HG02571 (cell line): ENCODE data around the gene NACA2.
"Not testable (repeated sequence)": the region's sequence is repeated elsewhere in the genome, so short reads cannot be mapped to it uniquely, and the experiment has no call there.

Experiments
- ATAC-seq: cut with Tn5 transposase; IDR thresholded peaks from one replicate; pipeline ENCODE4 v1.9.1; 2021; ENCODE audit warnings: mild to moderate bottlenecking, moderate library complexity; ENCODE audit not compliant: unreplicated experiment

Gene NACA2

DNA sequence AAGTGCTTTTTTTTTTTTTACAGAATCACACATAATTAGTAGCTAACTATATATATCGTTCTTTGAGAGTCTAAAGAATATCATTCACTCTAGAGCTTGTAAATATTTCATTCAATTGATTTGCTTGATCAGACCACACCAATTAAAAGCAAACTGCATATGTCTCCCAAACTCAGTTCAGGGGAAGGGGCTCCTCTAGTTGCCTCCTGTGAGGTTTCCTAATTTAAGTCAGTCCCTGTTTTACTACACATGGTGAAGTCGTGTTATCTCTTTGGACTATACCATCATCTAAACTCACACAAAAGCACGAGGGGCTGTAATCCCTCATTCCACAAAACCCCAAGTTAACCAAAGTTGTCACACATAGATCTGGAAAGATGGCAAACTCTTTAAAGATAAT lies 11.7 kb downstream of the NACA2 start:
- no peak for ATAC-seq

DNA sequence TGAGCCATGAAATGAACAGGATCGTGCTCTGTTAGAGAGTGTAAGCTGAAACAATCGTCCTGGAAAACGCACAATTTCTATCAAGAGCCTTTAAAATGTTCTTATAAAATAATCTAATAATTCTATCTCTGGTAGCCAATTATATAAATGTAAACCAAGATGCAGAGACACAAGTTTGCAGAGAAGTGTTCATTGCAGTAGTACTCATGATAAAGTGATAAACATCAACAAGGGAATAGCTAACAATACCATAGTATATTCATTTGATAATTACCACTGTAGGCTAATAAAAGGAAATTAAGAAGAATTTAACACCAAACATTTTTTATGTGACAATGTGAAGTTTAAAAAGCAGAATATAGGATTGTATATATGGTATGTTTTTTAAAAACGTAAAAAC lies 12.4 kb downstream of the NACA2 start:
- no peak for ATAC-seq

DNA sequence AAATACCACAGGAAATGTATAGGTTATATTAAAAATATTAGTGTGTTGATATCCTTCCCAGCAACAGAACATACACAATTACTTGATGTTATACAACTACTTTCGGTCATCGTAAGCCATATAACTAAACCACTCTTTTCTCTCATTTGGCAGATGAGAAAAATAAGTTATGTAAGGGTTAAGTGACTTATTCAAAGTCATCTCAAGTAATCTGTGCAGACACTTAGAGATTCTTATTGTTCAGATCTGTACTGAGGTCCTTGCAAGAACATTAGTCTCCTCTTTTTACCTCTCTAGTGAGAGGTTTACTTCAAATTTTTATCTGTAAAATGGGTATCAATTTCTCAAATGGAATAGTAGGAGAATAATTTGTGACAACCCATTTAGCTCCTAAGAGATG lies 15.0 kb downstream of the NACA2 start:
- no peak for ATAC-seq

DNA sequence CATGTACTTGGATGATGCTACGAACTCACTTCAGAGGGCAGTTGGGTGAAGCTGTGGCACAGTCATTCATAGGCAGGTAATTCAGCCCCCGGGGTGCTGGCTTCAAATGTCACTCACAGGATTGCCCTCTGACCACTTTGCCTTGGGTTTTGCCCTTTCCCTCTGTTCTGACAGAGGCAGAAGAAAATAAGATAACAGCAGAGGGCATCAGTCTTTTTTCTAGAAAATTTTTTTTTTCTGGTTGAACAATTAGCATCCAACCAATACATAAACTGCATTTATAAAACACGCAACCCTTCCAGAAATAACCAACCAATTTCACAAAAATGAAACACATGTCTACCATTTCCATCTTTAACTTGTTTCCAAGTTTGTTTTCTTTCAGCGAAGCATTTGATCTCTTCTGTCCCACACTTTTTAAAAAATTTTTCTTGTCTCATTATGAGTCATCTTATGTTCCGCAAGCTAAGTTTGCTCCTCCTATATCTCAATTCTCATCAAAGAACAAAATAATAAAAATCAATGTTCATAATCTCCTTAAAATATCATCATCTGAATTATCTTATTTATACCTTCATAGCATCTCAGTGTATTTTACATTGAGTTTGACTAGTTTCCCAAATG lies 15.6 kb downstream of the NACA2 start:
- ATAC-seq: no peak

DNA sequence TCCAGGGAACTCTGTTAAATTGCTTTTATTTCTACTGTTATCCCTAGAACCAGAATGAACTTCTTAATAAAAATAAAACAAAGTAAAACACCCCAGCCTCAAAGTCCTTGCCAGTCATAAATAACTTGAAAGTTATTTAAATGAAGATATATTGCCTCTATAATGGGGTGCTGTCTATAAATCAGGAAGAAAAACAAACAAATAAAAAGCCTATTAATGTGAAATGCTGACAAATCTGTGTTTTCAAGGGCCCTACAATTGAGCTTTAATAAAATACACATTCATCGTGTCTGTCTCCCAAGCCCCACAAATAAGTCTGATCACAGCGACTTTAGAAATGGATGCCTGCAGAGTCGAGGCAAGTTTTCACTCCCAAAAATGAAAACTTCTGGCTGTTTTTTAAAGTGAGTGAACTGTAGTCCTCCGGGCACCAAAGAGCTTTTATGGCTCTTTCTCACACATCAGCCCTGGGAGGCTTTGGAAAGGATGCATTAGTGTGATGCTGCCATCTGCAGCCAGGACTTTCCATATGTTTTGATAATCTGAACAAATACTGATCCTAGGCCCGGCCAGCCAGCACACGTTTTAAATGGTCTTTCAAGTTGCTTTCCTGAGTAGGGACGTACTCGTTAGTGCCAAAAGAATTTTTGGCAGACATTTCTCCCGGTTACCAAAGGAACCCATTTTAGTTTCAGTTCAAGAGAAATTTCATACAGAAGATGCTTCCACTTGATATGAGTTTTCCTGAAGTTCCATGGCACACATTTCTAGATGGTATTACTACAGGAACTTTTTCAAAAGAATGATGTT lies 16.3 kb downstream of the NACA2 start:
- ATAC-seq: no peak

DNA sequence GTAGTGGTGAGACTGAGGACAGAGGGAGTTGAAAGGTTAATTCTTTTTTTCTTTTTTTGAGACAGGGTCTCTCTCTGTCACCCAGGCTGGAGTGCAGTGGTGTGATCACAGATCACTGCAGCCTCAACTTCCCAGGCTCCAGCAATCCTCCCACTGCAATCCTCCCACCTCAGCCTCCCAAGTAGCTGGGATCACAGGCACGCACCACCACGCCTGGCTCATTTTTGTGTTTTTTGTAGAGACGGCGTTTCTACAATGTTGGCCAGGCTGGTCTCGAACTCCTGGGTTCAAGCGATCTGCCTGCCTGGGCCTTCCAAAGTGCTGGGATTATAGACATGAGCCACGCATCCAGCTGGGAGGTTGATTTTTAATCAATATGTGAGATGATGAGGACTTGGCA lies 18.5 kb downstream of the NACA2 start:
- not testable (repeated sequence) for ATAC-seq

DNA sequence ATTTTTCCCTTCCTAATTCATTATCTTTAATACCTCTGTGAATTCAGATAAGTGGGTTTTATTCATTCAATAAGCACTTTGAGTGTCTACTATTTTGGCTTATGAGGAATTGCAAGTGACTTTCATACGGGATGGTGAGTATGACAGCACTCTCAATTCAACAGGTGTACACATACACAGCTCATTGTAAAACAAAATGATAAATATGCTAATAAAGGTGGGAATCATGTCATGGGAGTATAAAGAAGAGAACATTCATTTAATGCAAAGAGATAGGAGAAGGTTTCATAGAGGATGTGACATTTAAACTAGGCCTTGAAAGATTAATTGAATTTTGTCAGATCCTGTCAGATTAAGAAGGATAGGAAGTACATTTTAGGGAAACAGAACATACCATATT lies 19.4 kb downstream of the NACA2 start:
- no peak for ATAC-seq

DNA sequence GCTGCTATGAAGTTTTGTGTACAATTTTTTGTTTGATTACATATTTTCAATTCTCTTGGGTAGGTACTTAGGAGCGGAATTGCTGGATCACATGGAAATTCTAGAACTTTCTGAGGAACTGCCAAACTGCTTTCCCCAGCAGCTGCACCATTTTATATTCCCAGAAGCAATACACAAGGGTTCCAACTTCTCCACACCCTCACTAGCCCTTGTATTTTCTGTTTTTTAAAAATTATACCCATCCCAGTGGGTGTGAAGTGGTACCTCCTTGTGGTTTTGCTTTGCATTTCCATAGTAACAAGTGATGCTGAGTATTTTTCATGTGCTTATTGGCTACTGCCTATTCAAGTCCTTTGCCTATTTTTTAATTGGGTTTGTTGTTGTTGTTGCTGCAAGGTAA lies 20.9 kb downstream of the NACA2 start:
- no peak for ATAC-seq

DNA sequence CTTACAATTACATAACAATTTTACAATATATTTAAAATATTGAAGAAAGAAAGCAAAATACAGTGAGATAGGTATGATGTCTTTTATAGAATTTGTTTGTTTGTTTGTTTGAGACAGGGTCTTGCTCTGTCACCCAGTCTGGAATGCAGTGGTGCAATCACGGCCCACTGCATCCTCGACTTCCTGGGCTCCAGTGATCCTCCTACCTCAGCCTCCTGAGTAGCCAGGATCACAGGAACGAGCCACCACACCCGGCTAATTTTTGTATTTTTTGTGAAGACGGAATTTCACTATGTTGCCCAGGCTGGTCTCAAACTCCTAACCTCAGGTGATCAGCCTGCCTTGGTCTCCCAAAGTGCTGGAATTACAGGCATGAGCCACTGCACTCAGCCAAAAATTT lies 21.5 kb downstream of the NACA2 start:
- ATAC-seq: not testable (repeated sequence)

DNA sequence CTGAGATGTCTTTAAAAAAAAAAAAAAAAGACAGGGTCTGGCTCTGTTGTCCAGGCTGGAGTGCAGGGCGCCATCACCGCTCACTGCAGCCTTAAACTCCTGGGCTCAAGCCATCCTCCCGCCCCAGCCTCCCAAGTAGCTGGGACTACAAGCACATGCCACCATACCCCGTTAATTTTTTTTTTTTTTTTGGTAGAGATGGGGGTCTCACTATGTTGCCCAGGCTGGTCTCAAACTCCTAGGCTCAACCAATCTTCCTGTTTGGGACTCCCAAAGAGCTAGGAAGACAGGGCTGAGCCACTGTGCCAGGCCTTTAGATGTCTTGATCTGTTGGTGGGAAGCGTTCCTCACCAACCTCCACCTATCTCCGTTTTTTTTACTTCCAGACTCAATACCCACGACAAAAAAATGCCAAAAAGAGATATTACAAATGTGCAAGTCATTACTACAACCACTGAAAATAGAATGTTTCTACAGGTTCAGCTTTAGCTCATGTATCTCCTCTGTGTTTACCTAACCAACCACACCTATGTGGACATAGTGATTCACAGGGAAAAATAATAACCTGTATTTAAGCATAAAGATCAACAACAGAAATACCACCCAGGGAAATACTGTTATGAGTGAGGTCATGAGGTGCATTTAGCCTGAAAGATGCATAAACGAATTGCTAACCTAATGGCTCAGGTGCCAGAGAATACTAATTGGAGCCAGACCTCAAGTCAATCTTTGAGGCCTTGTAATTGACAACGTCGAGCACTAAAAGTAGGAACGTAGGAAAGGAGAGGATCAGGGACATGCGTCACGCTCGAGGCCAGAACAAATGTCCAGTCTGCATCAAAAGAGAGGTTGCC lies 22.6 kb downstream of the NACA2 start:
- ATAC-seq: no peak

DNA sequence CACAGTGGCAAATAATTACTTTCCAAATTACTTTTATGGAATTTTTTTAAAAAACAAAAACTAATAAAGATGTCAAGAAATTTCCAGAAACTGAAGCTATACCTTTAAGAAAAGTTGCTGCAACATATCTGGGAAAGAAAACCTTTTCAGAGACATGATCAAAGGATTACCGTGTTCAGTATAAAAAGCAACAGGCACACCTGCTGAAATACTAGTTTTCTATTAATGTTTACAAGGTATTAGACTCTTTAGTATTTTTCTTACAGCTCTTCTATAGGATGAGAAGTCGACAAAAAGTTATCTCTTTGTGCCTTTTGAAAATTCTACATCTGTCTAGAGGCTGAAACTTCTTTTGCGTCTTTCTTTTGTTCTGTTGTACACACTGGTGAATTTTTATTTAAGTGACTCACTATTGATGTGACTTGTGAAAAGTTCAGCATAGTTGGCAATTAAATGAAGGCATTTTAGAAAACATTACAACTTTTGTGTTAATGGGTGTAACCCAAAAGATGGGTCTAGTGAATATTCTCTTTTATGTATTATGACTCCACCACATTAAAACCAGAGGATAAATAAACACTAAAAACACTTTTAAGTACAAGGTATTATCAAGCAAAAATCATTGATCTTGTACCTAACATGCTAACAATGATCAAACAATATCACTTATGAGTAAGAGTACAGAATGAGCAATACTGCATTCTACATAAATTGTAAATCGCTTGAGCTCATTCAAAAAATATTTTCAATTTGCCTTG lies 23.8 kb downstream of the NACA2 start:
- ATAC-seq: no peak

DNA sequence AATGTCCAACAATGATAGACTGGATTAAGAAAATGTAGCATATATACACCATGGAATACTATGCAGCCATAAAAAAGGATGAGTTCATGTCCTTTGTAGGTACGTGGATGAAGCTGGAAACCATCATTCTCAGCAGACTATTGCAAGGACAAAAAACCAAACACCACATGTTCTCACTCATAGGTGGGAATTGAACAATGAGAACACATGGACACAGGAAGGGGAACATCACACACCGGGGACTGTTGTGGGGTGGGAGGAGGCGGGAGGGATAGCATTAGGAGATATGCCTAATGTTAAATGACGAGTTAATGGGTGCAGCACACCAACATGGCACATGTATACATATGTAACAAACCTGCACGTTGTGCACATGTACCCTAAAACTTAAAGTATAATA lies 24.6 kb downstream of the NACA2 start:
- ATAC-seq: not testable (repeated sequence)

DNA sequence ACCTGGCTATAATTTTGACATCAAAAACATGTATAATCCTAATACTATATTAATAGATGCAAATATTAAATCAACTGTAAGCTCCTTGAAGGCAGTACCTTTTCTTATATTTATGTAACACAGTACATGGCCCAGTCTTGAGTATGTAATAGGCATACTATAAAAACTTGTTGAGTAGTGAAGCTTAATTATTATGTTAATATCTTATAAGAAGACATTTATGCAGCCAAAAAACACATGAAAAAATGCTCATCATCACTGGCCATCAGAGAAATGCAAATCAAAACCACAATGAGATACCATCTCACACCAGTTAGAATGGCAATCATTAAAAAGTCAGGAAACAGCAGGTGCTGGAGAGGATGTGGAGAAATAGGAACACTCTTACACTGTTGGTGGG lies 25.2 kb downstream of the NACA2 start:
- not testable (repeated sequence) for ATAC-seq

DNA sequence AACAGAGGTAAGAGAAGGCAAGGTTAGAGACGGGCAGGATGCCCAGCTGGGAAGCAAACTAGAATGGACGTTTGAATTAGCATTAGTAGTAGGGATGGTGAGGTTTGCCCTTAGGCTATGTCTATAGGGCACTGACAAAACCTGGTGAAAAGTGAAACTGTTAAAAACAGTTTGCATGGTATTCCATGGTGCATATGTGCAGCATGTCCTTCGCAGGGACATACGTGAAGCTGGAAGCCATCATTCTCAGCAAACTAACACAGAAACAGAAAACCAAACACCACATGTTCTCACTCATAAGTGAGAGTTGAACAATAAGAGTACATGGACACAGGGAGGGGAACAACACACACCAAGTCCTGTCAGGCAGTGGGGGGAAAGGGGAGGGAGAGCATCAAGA lies 25.8 kb downstream of the NACA2 start:
- ATAC-seq: no peak

DNA sequence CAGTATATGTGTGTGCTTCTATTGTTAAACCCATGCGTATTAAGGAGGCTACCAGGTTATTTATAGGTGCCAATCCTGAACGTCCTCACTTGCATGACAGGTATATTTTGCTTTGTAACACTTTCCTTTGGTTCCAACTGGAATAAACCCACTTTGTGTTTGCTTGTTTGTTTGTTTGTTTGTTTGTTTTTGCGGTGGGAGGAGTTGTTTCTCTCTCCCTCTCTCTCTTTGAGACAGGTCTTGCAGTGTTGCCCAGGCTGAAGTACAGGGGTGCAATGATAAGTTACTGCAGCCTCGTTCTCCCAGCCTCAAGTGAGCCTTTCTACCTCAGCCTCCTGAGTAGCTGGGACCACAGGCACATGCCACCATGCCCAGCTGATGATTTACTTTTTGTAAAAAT lies 28.7 kb downstream of the NACA2 start:
- no peak for ATAC-seq

DNA sequence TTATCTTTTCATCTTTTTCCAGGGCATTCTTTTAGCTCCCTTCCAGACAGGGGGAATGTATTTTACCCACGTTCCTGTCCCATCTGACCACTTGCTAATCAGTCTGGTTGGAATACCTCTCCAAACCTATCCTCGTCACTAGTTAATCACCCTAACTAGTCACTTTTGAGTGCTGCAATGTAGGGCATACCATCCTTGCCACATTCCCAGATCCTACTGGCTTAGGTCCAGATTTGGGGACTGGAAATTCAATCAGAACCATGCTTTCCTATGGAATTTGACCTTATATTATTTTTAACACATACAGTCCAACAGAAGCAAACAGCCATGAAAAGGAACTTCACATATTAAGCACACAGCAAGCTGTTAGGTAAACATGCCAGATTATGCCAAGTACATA lies 29.7 kb downstream of the NACA2 start:
- no peak for ATAC-seq

DNA sequence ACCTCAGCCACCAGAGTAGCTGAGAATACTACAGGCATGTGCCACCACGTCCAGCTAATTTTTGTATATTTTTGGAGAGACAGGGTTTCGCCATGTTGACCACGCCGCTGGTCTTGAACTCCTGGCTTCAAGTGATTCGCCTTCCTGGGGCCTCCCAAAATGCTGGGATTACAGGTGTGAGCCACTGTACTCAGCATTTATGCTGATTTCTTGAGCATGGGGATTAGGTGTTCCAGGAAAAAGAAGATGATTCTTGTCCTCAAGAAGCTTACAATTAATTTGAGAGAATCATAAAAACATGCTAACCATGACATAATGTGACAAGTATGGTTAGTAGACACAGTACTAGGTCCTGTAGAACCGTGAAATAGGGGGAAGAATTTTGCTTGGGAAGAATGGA lies 30.9 kb downstream of the NACA2 start:
- ATAC-seq: no peak

DNA sequence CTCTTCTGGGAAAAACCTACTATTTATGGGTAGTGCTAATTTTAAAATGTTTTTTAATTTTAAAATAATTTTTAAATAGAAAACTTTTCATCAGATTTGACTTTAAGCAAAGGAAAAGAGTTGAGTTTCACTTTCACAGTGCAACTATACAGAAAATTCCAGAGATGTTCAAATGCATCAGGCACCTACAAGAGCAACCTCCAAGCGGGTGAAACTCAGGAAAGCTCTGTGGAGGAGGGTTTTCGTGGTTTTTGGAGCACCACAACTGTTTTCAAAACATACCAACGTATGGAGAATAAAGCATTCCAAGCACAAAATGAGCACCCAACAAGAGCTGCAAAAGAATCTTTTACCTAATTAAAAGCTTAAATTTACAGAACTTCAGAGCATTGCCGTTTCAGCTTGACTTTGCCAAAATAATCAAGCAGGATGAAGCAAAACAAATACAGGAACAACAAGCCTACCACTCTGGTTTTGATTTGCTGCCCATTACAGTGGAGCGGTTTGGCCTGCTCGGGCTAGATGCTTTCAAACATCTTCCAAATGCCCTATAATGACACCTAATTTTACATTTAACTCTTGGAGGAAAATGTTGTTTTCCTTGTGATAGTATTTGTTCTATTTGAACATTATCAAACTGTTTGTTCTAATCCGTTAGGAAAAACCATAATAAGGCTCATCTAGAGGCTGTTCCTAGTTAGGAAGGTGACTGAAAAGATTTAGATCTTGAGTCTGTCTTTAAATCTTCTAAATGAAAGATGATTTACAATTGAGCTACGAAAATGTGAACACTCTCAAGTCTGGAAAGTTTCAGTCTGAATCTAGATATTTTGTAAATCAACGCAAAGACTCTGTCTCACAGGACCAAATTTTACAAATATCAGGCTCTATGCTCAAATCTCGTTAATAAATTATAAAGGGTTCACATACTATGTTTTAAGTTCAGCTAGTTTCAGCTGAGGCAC lies 34.5 kb downstream of the NACA2 start:
- no peak for ATAC-seq

DNA sequence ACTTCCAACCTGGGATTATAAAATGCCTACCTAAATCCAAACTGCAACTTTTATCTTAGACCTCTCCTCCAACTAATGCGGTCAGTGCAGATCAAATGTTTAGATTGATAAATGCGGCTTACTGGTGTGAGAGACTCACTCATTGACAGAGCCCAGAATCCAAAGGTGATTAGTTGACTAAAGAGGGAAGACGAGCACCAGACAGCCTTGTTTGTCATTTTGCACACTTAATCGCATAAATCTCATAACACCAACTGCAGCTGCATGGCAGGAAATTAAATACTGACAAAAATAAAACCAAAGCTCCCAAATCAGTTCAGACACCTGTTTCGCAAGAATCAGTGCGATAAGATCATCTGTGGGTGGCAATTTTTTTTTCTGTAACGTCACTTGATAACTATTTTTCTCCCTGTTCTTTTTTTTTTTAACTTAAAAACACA lies 35.9 kb downstream of the NACA2 start:
- no peak for ATAC-seq

DNA sequence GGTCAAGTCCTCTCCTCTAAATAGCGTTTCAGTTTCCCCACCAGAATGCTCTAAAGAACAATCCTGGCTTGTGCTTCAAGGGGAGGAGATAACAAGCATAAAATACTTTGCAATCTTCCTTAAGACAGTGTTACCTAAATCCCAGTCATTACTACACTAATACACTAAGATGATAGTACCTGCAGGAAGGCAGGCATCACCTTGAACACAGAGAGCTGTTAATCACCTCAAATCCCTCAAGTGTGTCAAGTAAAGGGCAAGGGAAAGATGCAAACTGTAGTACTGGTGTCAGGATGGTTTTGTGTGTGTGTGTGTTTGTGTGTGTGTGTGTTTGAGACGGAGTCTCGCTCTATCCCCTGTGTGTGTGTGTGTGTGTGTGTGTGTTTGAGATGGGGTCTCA lies 36.8 kb downstream of the NACA2 start:
- ATAC-seq: no peak
